IMR-90 (cell line): ENCODE data around the gene HOXA10. TPM values are rescaled to one million over a fixed set of nuclear protein-coding genes. Genes with fewer than 3 reads are reported as not detected.

Source experiments
- ATAC-seq: fragments of 200-7000 bp; cut with Tn5 transposase; 2 replicates; pipeline ENCODE4 v1.9.1; 2020; ENCODE audit warnings: low read depth, mild to moderate bottlenecking, moderate library complexity
- BruUV-seq: library from RNA; stranded (reverse); fragments of 400-500 nt; replicated peaks from 2 replicates; lab custom pipeline; 2021; lab: Mats Ljungman, UMichigan
- CTCF ChIA-PET: fragments of 300-600 bp; formaldehyde crosslinking; extraction: SDS; loops from one replicate; lab custom pipeline; 2021; ENCODE audit warnings: antibody characterized with exemption; lab: Yijun Ruan, JAX
- POLR2A ChIA-PET: fragments of 300-600 bp; sonication (Branson Sonifier 250); formaldehyde crosslinking; loops from one replicate; lab custom pipeline; 2022; ENCODE audit warnings: antibody characterized with exemption; ENCODE audit not compliant: unreplicated experiment; lab: Charles Lee
- DNase-seq: peaks from one replicate; pipeline ENCODE4 v3.0.0; 2013
- H2AFZ ChIP-seq: replicated peaks from 2 replicates; pipeline ENCODE3; 2013; ENCODE audit warnings: low read length, mild to moderate bottlenecking; ENCODE audit not compliant: poor library complexity
- H2AK5ac ChIP-seq: 2 replicates; pipeline ENCODE4 v1.6.1; 2013; ENCODE audit warnings: low read depth, low read length, inconsistent platforms
- H2AK9ac ChIP-seq: replicated peaks from 2 replicates; pipeline ENCODE3; 2013; ENCODE audit warnings: mild to moderate bottlenecking, low read depth, low read length, moderate library complexity; ENCODE audit not compliant: poor library complexity
- H2BK120ac ChIP-seq: 2 replicates; pipeline ENCODE4 v1.6.1; 2013; ENCODE audit warnings: low read depth, low read length, inconsistent platforms
- H2BK15ac ChIP-seq: 3 replicates; pipeline ENCODE4 v1.6.1; 2013; ENCODE audit warnings: low read depth, low read length, inconsistent platforms
- H2BK20ac ChIP-seq: 2 replicates; pipeline ENCODE4 v1.6.1; 2013; ENCODE audit warnings: low read depth, mild to moderate bottlenecking, inconsistent platforms, low read length, moderate library complexity
- H2BK5ac ChIP-seq: 2 replicates; pipeline ENCODE4 v1.6.1; 2013; ENCODE audit warnings: mild to moderate bottlenecking, low read depth, low read length, inconsistent platforms; ENCODE audit not compliant: poor library complexity, severe bottlenecking
- H3K14ac ChIP-seq: replicated peaks from 2 replicates; pipeline ENCODE4 v1.6.1; 2013; ENCODE audit warnings: low read depth, low read length, inconsistent platforms
- H3K18ac ChIP-seq: 2 replicates; pipeline ENCODE4 v1.6.1; 2013; ENCODE audit warnings: low read depth, low read length, control low read depth
- H3K23ac ChIP-seq: 2 replicates; pipeline ENCODE4 v1.6.1; 2013; ENCODE audit warnings: low read depth, low read length, inconsistent platforms
- H3K27ac ChIP-seq: 2 replicates; pipeline ENCODE4 v1.5.1; 2013; ENCODE audit warnings: mild to moderate bottlenecking, control low read depth, low read length; ENCODE audit not compliant: insufficient read depth
- H3K27me3 ChIP-seq: 2 replicates; pipeline ENCODE4 v1.6.1; 2013; ENCODE audit warnings: low read length; ENCODE audit not compliant: control insufficient read depth, insufficient read depth
- H3K36me3 ChIP-seq: 2 replicates; pipeline ENCODE4 v1.6.1; 2013; ENCODE audit warnings: low read length, mixed read lengths; ENCODE audit not compliant: control insufficient read depth, insufficient read depth
- H3K4ac ChIP-seq: 2 replicates; pipeline ENCODE4 v1.6.1; 2013; ENCODE audit warnings: low read depth, low read length, inconsistent platforms
- H3K4me1 ChIP-seq: 2 replicates; pipeline ENCODE4 v1.6.1; 2013; ENCODE audit warnings: low read length, mixed read lengths; ENCODE audit not compliant: control insufficient read depth, insufficient read depth
- H3K4me2 ChIP-seq: 2 replicates; pipeline ENCODE4 v1.6.1; 2013; ENCODE audit warnings: low read depth, mild to moderate bottlenecking, control low read depth, low read length, moderate library complexity
- H3K4me3 ChIP-seq: 2 replicates; pipeline ENCODE4 v1.5.1; 2013; ENCODE audit warnings: low read depth, mild to moderate bottlenecking, control low read depth, low read length, moderate library complexity; ENCODE audit not compliant: insufficient read depth
- H3K56ac ChIP-seq: 2 replicates; pipeline ENCODE4 v1.6.1; 2013; ENCODE audit warnings: low read length, inconsistent platforms; ENCODE audit not compliant: insufficient read depth; ENCODE audit errors: extremely low read depth
- H3K79me1 ChIP-seq, 2 experiments: 2 replicates each; pipeline ENCODE4 v1.6.1; 2013; ENCODE audit warnings: low read length in 2 of 2, inconsistent platforms in 1 of 2, low read depth in 1 of 2
- H3K9ac ChIP-seq: 2 replicates; pipeline ENCODE4 v1.6.1; 2013; ENCODE audit warnings: low read depth, low read length, control low read depth
- H3K9me1 ChIP-seq: 2 replicates; pipeline ENCODE4 v1.6.1; 2013; ENCODE audit warnings: low read length, inconsistent platforms; ENCODE audit not compliant: insufficient read depth
- H3K9me3 ChIP-seq: 2 replicates; pipeline ENCODE4 v1.6.1; 2013; ENCODE audit warnings: low read length; ENCODE audit not compliant: control insufficient read depth, insufficient read depth
- H4K20me1 ChIP-seq: 2 replicates; pipeline ENCODE4 v1.6.1; 2013; ENCODE audit warnings: low read length, inconsistent platforms; ENCODE audit not compliant: insufficient read depth
- H4K5ac ChIP-seq: 2 replicates; pipeline ENCODE4 v1.6.1; 2013; ENCODE audit warnings: mild to moderate bottlenecking, low read depth, low read length, control low read depth
- H4K8ac ChIP-seq, 2 experiments: 2 replicates each; pipeline ENCODE4 v1.6.1; 2013; ENCODE audit warnings: low read depth in 2 of 2, low read length in 2 of 2, control low read depth in 1 of 2, inconsistent platforms in 1 of 2
- H4K91ac ChIP-seq: 2 replicates; pipeline ENCODE4 v1.6.1; 2013; ENCODE audit warnings: low read depth, low read length, inconsistent platforms; ENCODE audit not compliant: insufficient read depth
- BHLHE40 ChIP-seq: fragments of 150-350 bp; IDR thresholded peaks from 2 replicates; pipeline ENCODE4 v1.6.1; 2016; ENCODE audit warnings: mild to moderate bottlenecking, low read depth, low read length
- CEBPB ChIP-seq: IDR thresholded peaks from 2 replicates; pipeline ENCODE4 v1.6.1; 2012; ENCODE audit warnings: low read depth, low read length, improper control_type of control experiment
- FOS ChIP-seq: fragments of 150-350 bp; IDR thresholded peaks from 2 replicates; pipeline ENCODE4 v1.6.1; 2016; ENCODE audit warnings: low read depth, low read length
- MAZ ChIP-seq: IDR thresholded peaks from 2 replicates; pipeline ENCODE4 v1.6.1; 2012; ENCODE audit warnings: low read depth, mild to moderate bottlenecking, low read length, improper control_type of control experiment, moderate library complexity, borderline replicate concordance
- MXI1 ChIP-seq: IDR thresholded peaks from 2 replicates; pipeline ENCODE4 v1.6.1; 2012; ENCODE audit warnings: low read depth, mild to moderate bottlenecking, low read length, moderate library complexity, borderline replicate concordance
- POLR2A ChIP-seq: IDR thresholded peaks from 2 replicates; pipeline ENCODE4 v1.6.1; 2012; ENCODE audit warnings: mild to moderate bottlenecking, low read depth, low read length
- RAD21 ChIP-seq: IDR thresholded peaks from 2 replicates; pipeline ENCODE4 v1.6.1; 2012; ENCODE audit warnings: low read length, improper control_type of control experiment
- RCOR1 ChIP-seq: IDR thresholded peaks from 2 replicates; pipeline ENCODE4 v1.6.1; 2012; ENCODE audit warnings: mild to moderate bottlenecking, low read length, improper control_type of control experiment; ENCODE audit not compliant: insufficient replicate concordance
- SMC3 ChIP-seq: fragments of 150-350 bp; IDR thresholded peaks from 2 replicates; pipeline ENCODE4 v1.6.1; 2016; ENCODE audit warnings: low read depth, mild to moderate bottlenecking, antibody characterized with exemption, low read length, moderate library complexity
- WGBS, 2 experiments: methylation state at CpG; one replicate each; pipeline versions ENCODE4 v1.1.5 to v1.1.7; 2013; ENCODE audit warnings: missing lambda C conversion rate in 2 of 2; ENCODE audit not compliant: insufficient read length in 1 of 2; ENCODE audit errors: extremely low coverage in 2 of 2; 5-methylcytosine and 5-hydroxymethylcytosine counted together
- dilution Hi-C: fragments of 300-500 bp; cut with HindIII; formaldehyde crosslinking; loops from one replicate; pipeline ENCODE4 v1.14.3; 2018; ENCODE audit warnings: low sequenced_read_pairs; ENCODE audit not compliant: unreplicated experiment
- in situ Hi-C: fragments of 300-500 bp; cut with MboI; formaldehyde crosslinking; loops from 3 replicates; pipeline ENCODE4 v1.14.3; 2019; ENCODE audit warnings: low sequenced_read_pairs, inconsistent platforms, mixed read lengths
- intact Hi-C: fragments of 100-400 bp; cut with micrococcal nuclease; formaldehyde crosslinking; loops from 2 replicates; pipeline ENCODE4 v1.10.0; 2022
- polyA plus RNA-seq, 3 experiments: library from polyadenylated mRNA; depleted of rRNA; stranded (reverse); fragments of >200 nt; gene quantifications; 2 replicates each; pipeline ENCODE4 v1.2.3, GENCODE V29; 2012; ENCODE audit warnings: low replicate concordance in 1 of 3
- total RNA-seq: library from RNA; depleted of rRNA; stranded (reverse); fragments of >200 nt; gene quantifications from 2 replicates; pipeline ENCODE4 v1.2.3, GENCODE V29; 2012
- TF ChIP-seq, protein P1 (sequence below): conservative IDR thresholded peaks from 2 replicates; pipeline ENCODE4 v1.5.1; 2012; ENCODE audit warnings: mild to moderate bottlenecking, low read depth, low read length, improper control_type of control experiment
- TF ChIP-seq, protein P2 (sequence below): fragments of 150-350 bp; IDR thresholded peaks from 2 replicates; pipeline ENCODE4 v1.6.1; 2017; ENCODE audit warnings: mild to moderate bottlenecking, antibody characterized with exemption, low read length, low read depth

HOXA10 gene
- total and polyA plus RNA-seq, 2 of the 4 experiments (the other 2 are of a cell fraction), result 0.10 to 0.18 TPM

DNA sequence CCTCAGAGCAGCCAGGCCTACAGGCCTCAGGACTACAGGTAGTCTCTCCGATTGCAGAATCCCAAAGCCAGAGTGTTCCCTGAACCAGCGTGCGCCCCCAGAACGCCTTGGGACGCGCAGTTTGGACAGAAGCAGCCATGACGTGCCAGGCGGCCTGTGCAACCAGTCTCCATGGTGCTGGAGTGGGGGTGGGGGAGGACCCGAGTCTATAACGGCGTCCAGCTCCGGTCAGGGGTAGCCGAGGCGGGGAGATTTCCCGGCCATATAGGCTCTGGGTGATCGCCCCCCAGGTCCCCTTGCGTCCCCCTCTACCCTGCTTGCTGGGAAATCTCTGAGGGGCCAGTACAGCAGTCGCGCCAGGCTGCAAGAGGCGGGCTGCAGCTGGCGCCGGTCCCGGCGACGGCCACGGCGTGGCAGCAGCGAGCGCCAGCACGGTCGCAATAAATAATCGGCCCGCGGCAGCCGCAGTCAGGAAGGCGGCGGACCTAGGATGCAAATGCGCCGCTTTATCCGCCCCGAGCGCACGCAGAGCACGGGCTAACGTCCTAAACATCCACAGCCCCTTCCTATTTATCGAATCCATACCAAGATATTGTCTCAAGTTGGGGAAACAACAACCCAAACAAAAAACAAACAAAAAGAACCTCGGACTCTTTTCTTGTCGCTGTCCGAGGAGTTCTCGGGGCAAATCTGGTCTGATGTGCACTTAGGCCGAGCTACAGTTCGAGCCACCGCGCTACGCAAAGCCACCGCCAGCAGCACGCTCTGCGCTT, 23.4 kb downstream of the HOXA10 start:
- Histone ChIP-seq H3K9me3 (no peaks in the 10 kb centered on the region), H3K36me3 (no peaks in the 10 kb centered on the region; the same call in 1 of the 2 replicates), H4K5ac (peak overlapping the region; percentile 49), H4K20me1 (no peaks in the 10 kb centered on the region), H2AFZ (peak overlapping the region; percentile 84), H3K18ac (peak overlapping the region; percentile 38; the same call in 1 of the 2 replicates), H2BK15ac (0 out of 3 replicates have a peak overlapping the region, but pooled peaks have one; percentile 9), H3K4ac (peak overlapping the region; percentile 42), H2BK120ac (peak overlapping the region; percentile 27), H3K4me3 (peak overlapping the region; percentile 54), H3K23ac (peak overlapping the region; percentile 43), H3K27me3 (no peaks in the 10 kb centered on the region), H3K14ac (peak overlapping the region; percentile 23; the same call in 1 of the 2 replicates), H2BK5ac (peak overlapping the region; percentile 22), H2AK9ac (peak overlapping the region; percentile 68), H3K56ac (peak overlapping the region; percentile 75), H3K9me1 (peaks cover 3% of the 10 kb centered on the region; the same call in 1 of the 2 replicates), H3K9ac (peak overlapping the region; percentile 74), H2AK5ac (0 out of 2 replicates have a peak overlapping the region, but pooled peaks have one; percentile 20), H3K4me2 (peak overlapping the region; percentile 87), H3K4me1 (peaks cover 15% of the 10 kb centered on the region), H3K27ac (peak overlapping the region; percentile 83), H4K91ac (peak overlapping the region; percentile 65), H2BK20ac (no peak overlapping the region), H3K79me1 (peaks cover 9 to 31% of the 10 kb centered on the region in 2 experiments; a peak in 3 of 4 replicates), H4K8ac (peak overlapping the region; percentile 55 to 75; a peak in 2 of 4 replicates)
- no TSS peak for BruUV-seq
- ChIA-PET POLR2A (no interaction called here), CTCF (interaction anchor here (0.6 to 1.3 kb wide), 5 partner anchors 9 to 1257 kb away, joined by 3 to 5 read pairs (median 3); no protein-coding TSS in a partner anchor)
- TF ChIP-seq, protein P1, sequence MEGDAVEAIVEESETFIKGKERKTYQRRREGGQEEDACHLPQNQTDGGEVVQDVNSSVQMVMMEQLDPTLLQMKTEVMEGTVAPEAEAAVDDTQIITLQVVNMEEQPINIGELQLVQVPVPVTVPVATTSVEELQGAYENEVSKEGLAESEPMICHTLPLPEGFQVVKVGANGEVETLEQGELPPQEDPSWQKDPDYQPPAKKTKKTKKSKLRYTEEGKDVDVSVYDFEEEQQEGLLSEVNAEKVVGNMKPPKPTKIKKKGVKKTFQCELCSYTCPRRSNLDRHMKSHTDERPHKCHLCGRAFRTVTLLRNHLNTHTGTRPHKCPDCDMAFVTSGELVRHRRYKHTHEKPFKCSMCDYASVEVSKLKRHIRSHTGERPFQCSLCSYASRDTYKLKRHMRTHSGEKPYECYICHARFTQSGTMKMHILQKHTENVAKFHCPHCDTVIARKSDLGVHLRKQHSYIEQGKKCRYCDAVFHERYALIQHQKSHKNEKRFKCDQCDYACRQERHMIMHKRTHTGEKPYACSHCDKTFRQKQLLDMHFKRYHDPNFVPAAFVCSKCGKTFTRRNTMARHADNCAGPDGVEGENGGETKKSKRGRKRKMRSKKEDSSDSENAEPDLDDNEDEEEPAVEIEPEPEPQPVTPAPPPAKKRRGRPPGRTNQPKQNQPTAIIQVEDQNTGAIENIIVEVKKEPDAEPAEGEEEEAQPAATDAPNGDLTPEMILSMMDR, result peak; percentile 78
- TF ChIP-seq RCOR1, result no peak
- no peak for TF ChIP-seq CEBPB
- peak; percentile 51; the same call in 1 of the 2 replicates for TF ChIP-seq SMC3
- no peak for TF ChIP-seq MAZ
- TF ChIP-seq, protein P2, sequence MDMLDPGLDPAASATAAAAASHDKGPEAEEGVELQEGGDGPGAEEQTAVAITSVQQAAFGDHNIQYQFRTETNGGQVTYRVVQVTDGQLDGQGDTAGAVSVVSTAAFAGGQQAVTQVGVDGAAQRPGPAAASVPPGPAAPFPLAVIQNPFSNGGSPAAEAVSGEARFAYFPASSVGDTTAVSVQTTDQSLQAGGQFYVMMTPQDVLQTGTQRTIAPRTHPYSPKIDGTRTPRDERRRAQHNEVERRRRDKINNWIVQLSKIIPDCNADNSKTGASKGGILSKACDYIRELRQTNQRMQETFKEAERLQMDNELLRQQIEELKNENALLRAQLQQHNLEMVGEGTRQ, result no peak
- peak; percentile 50 for TF ChIP-seq RAD21
- TF ChIP-seq MXI1, result no peak
- no peak for TF ChIP-seq FOS
- peak; percentile 58; the same call in 1 of the 2 replicates for TF ChIP-seq POLR2A
- TF ChIP-seq BHLHE40, result peak; percentile 58
- intact Hi-C loops (no loop called here), in situ Hi-C loops (no loop called here), dilution Hi-C loops (no loop called here)
- peak; percentile 71 for ATAC-seq
- DNase-seq, result peak; percentile 78
- WGBS, 2 experiments, result 3% methylated on average over 33 of the region's 58 CpGs; no CpG with 5 or more reads in 1 of the 2 experiments
